ENCODE data around the gene ELP2.
A peak's percentile ranks its signal among the peaks of the same experiment; 100 is the strongest.

The ELP2 gene

GRCh38 chr18:36124841-36125240, 4.9 kb upstream of the ELP2 start:
- DNase-seq = no peak

GRCh38 chr18:36126668-36127067, 3.0 kb upstream of the ELP2 start:
- DNase-seq = no peak

- DNase-seq = peak; percentile 9
These were observed 1.7 kb upstream of the ELP2 start for GRCh38 chr18:36127836-36128529.

GRCh38 chr18:36128530-36128870, 1.2 kb upstream of the ELP2 start:
- peak; percentile 10 for DNase-seq

- DNase-seq = no peak
These were observed 796 bp upstream of the ELP2 start for GRCh38 chr18:36128907-36129299.

- DNase-seq = no peak
These were observed 536 bp downstream of the ELP2 start for GRCh38 chr18:36130039-36130831.

GRCh38 chr18:36130883-36131653, 1.4 kb downstream of the ELP2 start:
- no peak for DNase-seq

GRCh38 chr18:36131692-36132483, 2.2 kb downstream of the ELP2 start:
- no peak for DNase-seq

- no peak for DNase-seq
These were observed 3.1 kb downstream of the ELP2 start for GRCh38 chr18:36132756-36133155.

- no peak for DNase-seq
These were observed 5.6 kb downstream of the ELP2 start for GRCh38 chr18:36135264-36135663.

- DNase-seq = no peak
These were observed 9.5 kb downstream of the ELP2 start for GRCh38 chr18:36139245-36139644.

- no peak for DNase-seq
These were observed 11.9 kb downstream of the ELP2 start for GRCh38 chr18:36141576-36141975.

GRCh38 chr18:36142751-36143150, 13.1 kb downstream of the ELP2 start:
- no peak for DNase-seq

GRCh38 chr18:36143391-36143790, 13.7 kb downstream of the ELP2 start:
- no peak for DNase-seq

- no peak for DNase-seq
These were observed 20.0 kb downstream of the ELP2 start for GRCh38 chr18:36149514-36150289.

- no peak for DNase-seq
These were observed 23.1 kb downstream of the ELP2 start for GRCh38 chr18:36152781-36153180.

- DNase-seq = peak; percentile 96
These were observed 23.5 kb downstream of the ELP2 start for GRCh38 chr18:36153203-36153602.

- no peak for DNase-seq
These were observed 24.1 kb downstream of the ELP2 start for GRCh38 chr18:36153771-36154170.

- peak; percentile 60 for DNase-seq
These were observed 26.4 kb downstream of the ELP2 start for GRCh38 chr18:36155851-36156757.

GRCh38 chr18:36157441-36157840, 27.7 kb downstream of the ELP2 start:
- peak; percentile 13 for DNase-seq

- DNase-seq = peak; percentile 91
These were observed 28.7 kb downstream of the ELP2 start for GRCh38 chr18:36158266-36158867.
